DOHH2 (cell line): ENCODE data around the gene MACROH2A2.

Experiments
- H3F3A ChIP-seq: fragments of 200-600 bp; sonication (generic), shearing (Covaris generic); 2 replicates; pipeline ENCODE4 v1.6.0; 2016; ENCODE audit warnings: antibody characterized with exemption, mild to moderate bottlenecking; ENCODE audit not compliant: control insufficient read depth, insufficient read depth
- H3K27ac ChIP-seq: fragments of 200-600 bp; sonication (generic); 2 replicates; pipeline ENCODE4 v1.5.1; 2014; ENCODE audit warnings: low read depth, mild to moderate bottlenecking, low read length, moderate library complexity
- H3K27me3 ChIP-seq: fragments of 200-600 bp; sonication (generic); 2 replicates; pipeline ENCODE4 v1.6.1; 2014; ENCODE audit warnings: mild to moderate bottlenecking, low read length, mixed read lengths; ENCODE audit not compliant: control insufficient read depth
- H3K36me3 ChIP-seq: fragments of 200-600 bp; sonication (generic); 2 replicates; pipeline ENCODE4 v1.6.1; 2014; ENCODE audit warnings: mild to moderate bottlenecking, low read length, moderate library complexity, mixed read lengths; ENCODE audit not compliant: control insufficient read depth
- H3K4me1 ChIP-seq: fragments of 200-600 bp; sonication (generic); 2 replicates; pipeline ENCODE4 v1.6.1; 2014; ENCODE audit warnings: mild to moderate bottlenecking, low read length, mixed read lengths; ENCODE audit not compliant: control insufficient read depth
- H3K4me2 ChIP-seq: fragments of 200-600 bp; sonication (generic); 2 replicates; pipeline ENCODE4 v1.6.0; 2014; ENCODE audit warnings: mild to moderate bottlenecking, low read length, moderate library complexity
- H3K4me3 ChIP-seq: fragments of 200-600 bp; sonication (generic); 2 replicates; pipeline ENCODE4 v1.5.1; 2014; ENCODE audit warnings: mild to moderate bottlenecking, low read length, mixed read lengths
- H3K79me2 ChIP-seq: fragments of 200-600 bp; sonication (generic); 2 replicates; pipeline ENCODE4 v1.6.1; 2014; ENCODE audit warnings: mild to moderate bottlenecking, low read length, mixed read lengths; ENCODE audit not compliant: control insufficient read depth
- H3K9me2 ChIP-seq: fragments of 200-600 bp; sonication (generic); replicated peaks from 2 replicates; pipeline ENCODE4 v1.6.1; 2014; ENCODE audit warnings: mild to moderate bottlenecking, low read length, mixed read lengths; ENCODE audit not compliant: control insufficient read depth
- H3K9me3 ChIP-seq: fragments of 200-600 bp; sonication (generic); 2 replicates; pipeline ENCODE4 v1.6.1; 2014; ENCODE audit warnings: antibody characterized with exemption, low read length, mixed read lengths; ENCODE audit not compliant: control insufficient read depth, insufficient read depth
- H4K20me1 ChIP-seq: fragments of 200-600 bp; sonication (generic); 2 replicates; pipeline ENCODE4 v1.6.0; 2014; ENCODE audit warnings: low read depth, mild to moderate bottlenecking, antibody characterized with exemption, low read length, moderate library complexity; ENCODE audit not compliant: control insufficient read depth, insufficient read depth
- EZH2phosphoT487 ChIP-seq: fragments of 200-600 bp; sonication (generic); IDR thresholded peaks from 2 replicates; pipeline ENCODE4 v1.6.1; 2017; ENCODE audit warnings: borderline replicate concordance, mild to moderate bottlenecking, antibody characterized with exemption, low read length, moderate library complexity, mixed read lengths
- TF ChIP-seq, protein P1 (sequence below): fragments of 200-600 bp; sonication (generic); IDR thresholded peaks from one replicate; pipeline ENCODE4 v1.5.1; 2014; ENCODE audit warnings: antibody characterized with exemption, mild to moderate bottlenecking, low read depth, low read length; ENCODE audit not compliant: poor library complexity, severe bottlenecking

MACROH2A2 gene

DNA sequence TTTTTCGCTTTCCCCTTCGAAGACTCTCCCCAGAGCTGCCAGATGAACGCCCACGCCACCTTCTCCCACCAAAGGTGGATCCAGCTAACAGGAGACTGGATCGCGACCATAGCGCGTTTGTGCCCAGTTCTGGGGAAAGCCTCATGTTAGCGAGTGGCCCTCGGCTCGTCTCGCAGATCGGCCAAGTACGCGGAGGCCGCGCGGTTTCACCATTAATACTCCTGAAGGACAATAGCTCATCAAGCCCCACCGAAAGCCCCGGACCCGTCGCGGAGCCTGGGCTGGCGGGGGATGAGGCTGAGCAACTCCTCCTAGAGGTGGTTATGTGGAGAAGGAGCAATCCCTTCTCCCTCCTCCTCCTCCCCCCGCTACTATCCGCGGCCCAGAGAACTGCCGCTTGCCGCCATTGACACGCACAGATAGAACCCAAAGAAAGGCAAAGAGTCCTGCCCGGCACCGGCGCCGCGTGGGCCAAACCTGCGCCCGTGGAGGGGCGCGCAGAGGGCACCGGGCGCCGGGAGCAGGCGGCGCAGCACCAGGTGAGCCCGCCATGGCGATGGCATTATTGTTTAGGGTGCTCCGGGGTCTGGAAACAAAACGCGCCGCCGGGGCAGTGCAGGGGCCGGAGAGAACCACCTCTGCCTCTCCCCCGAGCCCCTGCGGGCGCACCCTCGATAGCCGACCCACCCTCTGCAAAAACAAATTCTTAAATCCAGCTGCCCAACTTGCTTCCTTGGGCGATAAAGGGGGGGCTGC lies at the start of gene MACROH2A2:
TSS of gene MACROH2A2 (plus strand) at position 385 of the 756 bp plus-strand sequence. CDS start 22,813 bp downstream, outside the sequence.
- Histone ChIP-seq H3K79me2 (no peaks in the 10 kb centered on the region), H3K9me2 (no peaks in the 10 kb centered on the region), H4K20me1 (no peaks in the 10 kb centered on the region), H3K36me3 (no peaks in the 10 kb centered on the region), H3K4me2 (no peak within 1 kb of the TSS), H3F3A (no peaks in the 10 kb centered on the region), H3K4me3 (no peak within 1 kb of the TSS), H3K9me3 (no peaks in the 10 kb centered on the region), H3K27me3 (peaks cover 16% of the 10 kb centered on the region), H3K4me1 (peaks cover 5% of the 10 kb centered on the region; the same call in 1 of the 2 replicates), H3K27ac (no peak within 1 kb of the TSS)
- TF ChIP-seq EZH2phosphoT487 = no peak
- TF ChIP-seq, protein P1, sequence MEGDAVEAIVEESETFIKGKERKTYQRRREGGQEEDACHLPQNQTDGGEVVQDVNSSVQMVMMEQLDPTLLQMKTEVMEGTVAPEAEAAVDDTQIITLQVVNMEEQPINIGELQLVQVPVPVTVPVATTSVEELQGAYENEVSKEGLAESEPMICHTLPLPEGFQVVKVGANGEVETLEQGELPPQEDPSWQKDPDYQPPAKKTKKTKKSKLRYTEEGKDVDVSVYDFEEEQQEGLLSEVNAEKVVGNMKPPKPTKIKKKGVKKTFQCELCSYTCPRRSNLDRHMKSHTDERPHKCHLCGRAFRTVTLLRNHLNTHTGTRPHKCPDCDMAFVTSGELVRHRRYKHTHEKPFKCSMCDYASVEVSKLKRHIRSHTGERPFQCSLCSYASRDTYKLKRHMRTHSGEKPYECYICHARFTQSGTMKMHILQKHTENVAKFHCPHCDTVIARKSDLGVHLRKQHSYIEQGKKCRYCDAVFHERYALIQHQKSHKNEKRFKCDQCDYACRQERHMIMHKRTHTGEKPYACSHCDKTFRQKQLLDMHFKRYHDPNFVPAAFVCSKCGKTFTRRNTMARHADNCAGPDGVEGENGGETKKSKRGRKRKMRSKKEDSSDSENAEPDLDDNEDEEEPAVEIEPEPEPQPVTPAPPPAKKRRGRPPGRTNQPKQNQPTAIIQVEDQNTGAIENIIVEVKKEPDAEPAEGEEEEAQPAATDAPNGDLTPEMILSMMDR = no peak

DNA sequence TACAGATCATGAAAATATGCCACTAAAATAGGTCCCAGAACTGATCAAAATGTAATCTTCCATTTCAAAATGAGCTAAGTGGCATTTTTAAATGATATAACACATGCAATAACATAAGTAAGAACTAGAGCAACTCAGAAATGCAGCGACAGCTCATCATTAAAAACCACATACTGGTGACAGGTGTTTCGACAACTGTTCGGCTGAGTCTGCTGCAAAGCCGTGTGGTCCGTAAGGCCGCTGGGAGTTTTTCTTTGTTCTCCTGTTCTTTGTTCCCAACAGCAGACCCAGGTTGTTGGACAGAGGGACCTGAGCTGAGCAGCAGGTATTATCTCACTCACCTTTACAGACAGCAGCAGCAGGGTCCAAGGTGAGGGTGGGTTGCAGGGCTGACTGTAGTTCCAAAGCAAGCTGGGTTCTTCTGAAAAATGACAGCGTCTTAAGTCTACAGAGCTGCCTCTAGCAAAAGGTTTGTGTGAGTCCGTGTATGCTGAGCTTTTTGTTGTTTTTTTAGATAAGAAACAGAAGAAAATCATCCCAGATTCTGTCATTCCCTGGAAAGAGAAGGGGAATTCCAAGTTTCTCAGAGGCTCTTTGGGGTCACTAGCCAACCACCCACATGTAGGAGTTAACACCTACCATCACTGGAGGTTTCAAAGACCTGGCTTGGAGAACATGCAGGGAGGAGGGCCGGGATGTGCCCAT lies 45.4 kb upstream of the MACROH2A2 start:
- Histone ChIP-seq H3K36me3 (no peaks in the 10 kb centered on the region), H3F3A (no peaks in the 10 kb centered on the region), H3K4me3 (no peak overlapping the region), H3K27me3 (peaks cover 20% of the 10 kb centered on the region), H3K27ac (no peak overlapping the region), H3K79me2 (no peaks in the 10 kb centered on the region), H3K4me2 (no peak overlapping the region), H3K9me3 (no peaks in the 10 kb centered on the region), H3K4me1 (no peaks in the 10 kb centered on the region), H4K20me1 (no peaks in the 10 kb centered on the region), H3K9me2 (no peaks in the 10 kb centered on the region)
- TF ChIP-seq, protein P1 = no peak
- no peak for TF ChIP-seq EZH2phosphoT487

DNA sequence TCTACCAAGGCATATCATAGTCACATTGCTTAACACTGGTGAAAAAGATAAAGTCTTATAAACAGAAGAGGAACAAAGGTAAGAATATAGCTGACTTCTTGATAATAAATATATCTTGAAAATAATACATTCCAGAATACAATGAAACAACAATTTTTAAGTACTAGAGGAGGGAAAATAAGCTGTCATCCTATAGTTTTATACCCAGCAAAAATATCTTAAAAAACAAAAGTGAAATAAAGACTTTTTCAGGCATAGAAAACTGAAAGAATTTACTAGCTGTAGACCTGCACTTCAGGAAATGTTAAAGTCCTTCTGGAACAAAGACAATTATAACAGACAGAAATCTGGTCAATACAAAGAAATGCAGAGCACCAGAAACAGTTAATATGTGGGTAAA lies 21.4 kb upstream of the MACROH2A2 start:
- H3K4me1 ChIP-seq = no peaks in the 10 kb centered on the region
- no peaks in the 10 kb centered on the region for H4K20me1 ChIP-seq
- H3K27ac ChIP-seq = no peak overlapping the region
- no peaks in the 10 kb centered on the region for H3K9me2 ChIP-seq
- no peaks in the 10 kb centered on the region for H3K36me3 ChIP-seq
- no peaks in the 10 kb centered on the region for H3F3A ChIP-seq
- TF ChIP-seq, protein P1 = no peak
- H3K4me3 ChIP-seq = no peak overlapping the region
- H3K9me3 ChIP-seq = peaks cover 13% of the 10 kb centered on the region; the same call in 1 of the 2 replicates
- H3K27me3 ChIP-seq = peaks cover 5% of the 10 kb centered on the region; the same call in 1 of the 2 replicates
- H3K79me2 ChIP-seq = no peaks in the 10 kb centered on the region
- no peak overlapping the region for H3K4me2 ChIP-seq
